HEK293 (cell line): ENCODE data around the gene CMTM8.

ENCODE experiments used
- CTCF ChIA-PET: fragments of 350-600 bp; formaldehyde crosslinking; extraction: SDS; loops from one replicate; lab custom pipeline; 2021; ENCODE audit warnings: antibody characterized with exemption; lab: Yijun Ruan, JAX
- POLR2A ChIA-PET: fragments of 300-600 bp; formaldehyde crosslinking; extraction: SDS; loops from one replicate; lab custom pipeline; 2020; ENCODE audit warnings: antibody characterized with exemption, inconsistent platforms; lab: Yijun Ruan, JAX
- H3K27ac ChIP-seq: fragments of 200-500 bp; sonication (Bioruptor generic); 2 replicates; pipeline ENCODE4 v1.5.1; 2014; ENCODE audit warnings: low read depth, low read length, control low read depth, inconsistent platforms; ENCODE audit errors: extremely low read depth
- H3K36me3 ChIP-seq, 2 experiments: fragments of 200-500 bp in 1 of 2; sonication (Bioruptor generic) in 1 of 2; 1 replicate in 1 of 2; 2 replicates in 1 of 2; pipeline ENCODE4 v1.5.1; 2014 to 2017; ENCODE audit warnings: inconsistent platforms in 2 of 2, low read length in 2 of 2; ENCODE audit not compliant: control insufficient read depth in 2 of 2, insufficient read depth in 1 of 2
- H3K4me1 ChIP-seq: fragments of 200-500 bp; sonication (Bioruptor generic); 2 replicates; pipeline ENCODE4 v1.5.1; 2014; ENCODE audit warnings: mild to moderate bottlenecking, low read length, inconsistent platforms; ENCODE audit not compliant: control insufficient read depth, insufficient read depth
- H3K4me3 ChIP-seq: 2 replicates; pipeline ENCODE4 v1.5.1; 2011; ENCODE audit warnings: low read depth, mild to moderate bottlenecking, control low read depth, low read length, moderate library complexity
- H3K9me3 ChIP-seq: fragments of 200-500 bp; sonication (Bioruptor generic); 2 replicates; pipeline ENCODE4 v1.5.1; 2014; ENCODE audit warnings: low read depth, low read length, inconsistent platforms; ENCODE audit not compliant: control insufficient read depth, insufficient read depth
- GLI2 ChIP-seq: fragments of 450-650 bp; formaldehyde crosslinking; IDR thresholded peaks from 2 replicates; pipeline ENCODE4; 2017; ENCODE audit warnings: missing biosample characterization, missing genetic modification characterization, low read depth, borderline replicate concordance
- GLIS1 ChIP-seq: fragments of 450-650 bp; formaldehyde crosslinking; IDR thresholded peaks from 2 replicates; pipeline ENCODE4 v1.5.1; 2016; ENCODE audit warnings: missing biosample characterization, missing genetic modification characterization
- HOXD13 ChIP-seq: sonication (generic); formaldehyde crosslinking; IDR thresholded peaks from 2 replicates; pipeline ENCODE4 v1.8.0; 2022; ENCODE audit warnings: missing genetic modification reagents, borderline replicate concordance
- KLF1 ChIP-seq: fragments of 450-650 bp; formaldehyde crosslinking; IDR thresholded peaks from 2 replicates; pipeline ENCODE4 v1.5.1; 2016; ENCODE audit warnings: missing biosample characterization, missing genetic modification characterization
- MYNN ChIP-seq: fragments of 450-650 bp; formaldehyde crosslinking; IDR thresholded peaks from 2 replicates; pipeline ENCODE4 v1.5.1; 2016; ENCODE audit warnings: missing biosample characterization, missing genetic modification characterization, borderline replicate concordance
- SP3 ChIP-seq: fragments of 450-650 bp; formaldehyde crosslinking; IDR thresholded peaks from 2 replicates; pipeline ENCODE4 v1.5.1; 2016; ENCODE audit warnings: missing biosample characterization, missing genetic modification characterization
- TRIM28 ChIP-seq: IDR thresholded peaks from 2 replicates; pipeline ENCODE4 v1.6.1; 2011; ENCODE audit warnings: low read length, control low read depth, borderline replicate concordance
- ZEB2 ChIP-seq: fragments of 450-650 bp; formaldehyde crosslinking; IDR thresholded peaks from 2 replicates; pipeline ENCODE4 v1.5.1; 2016; ENCODE audit warnings: missing biosample characterization, missing genetic modification characterization
- ZFP69B ChIP-seq: fragments of 450-650 bp; formaldehyde crosslinking; IDR thresholded peaks from 2 replicates; pipeline ENCODE4 v1.5.1; 2016; ENCODE audit warnings: missing biosample characterization, missing genetic modification characterization
- ZNF133 ChIP-seq: fragments of 450-650 bp; formaldehyde crosslinking; IDR thresholded peaks from 2 replicates; pipeline ENCODE4 v1.5.1; 2016; ENCODE audit warnings: missing biosample characterization, missing genetic modification characterization
- ZNF155 ChIP-seq: fragments of 450-650 bp; formaldehyde crosslinking; IDR thresholded peaks from 2 replicates; pipeline ENCODE4 v1.5.1; 2016; ENCODE audit warnings: missing biosample characterization, missing genetic modification characterization
- ZNF157 ChIP-seq: fragments of 450-650 bp; formaldehyde crosslinking; IDR thresholded peaks from 2 replicates; pipeline ENCODE4 v1.5.1; 2016; ENCODE audit warnings: missing biosample characterization, missing genetic modification characterization
- ZNF175 ChIP-seq: fragments of 450-650 bp; formaldehyde crosslinking; IDR thresholded peaks from 2 replicates; pipeline ENCODE4 v1.5.1; 2016; ENCODE audit warnings: missing biosample characterization, missing genetic modification characterization
- ZNF221 ChIP-seq: fragments of 450-650 bp; formaldehyde crosslinking; IDR thresholded peaks from 2 replicates; pipeline ENCODE4 v1.5.1; 2017; ENCODE audit warnings: missing biosample characterization, missing genetic modification characterization, borderline replicate concordance
- ZNF292 ChIP-seq: fragments of 450-650 bp; formaldehyde crosslinking; IDR thresholded peaks from 2 replicates; pipeline ENCODE4 v1.5.1; 2016; ENCODE audit warnings: low read depth, missing biosample characterization, missing genetic modification characterization, borderline replicate concordance
- ZNF366 ChIP-seq: fragments of 450-650 bp; formaldehyde crosslinking; conservative IDR thresholded peaks from 2 replicates; pipeline ENCODE4 v1.5.1; 2016; ENCODE audit warnings: missing biosample characterization, missing genetic modification characterization
- ZNF530 ChIP-seq: fragments of 450-650 bp; formaldehyde crosslinking; IDR thresholded peaks from 2 replicates; pipeline ENCODE4 v1.5.1; 2016; ENCODE audit warnings: low read depth, missing biosample characterization, missing genetic modification characterization
- ZNF658 ChIP-seq: fragments of 450-650 bp; formaldehyde crosslinking; IDR thresholded peaks from 2 replicates; pipeline ENCODE4; 2016; ENCODE audit warnings: missing biosample characterization, missing genetic modification characterization
- TF ChIP-seq, protein P1 (sequence below): fragments of 450-650 bp; formaldehyde crosslinking; IDR thresholded peaks from 2 replicates; pipeline ENCODE4 v1.5.1; 2016; ENCODE audit warnings: missing biosample characterization, missing genetic modification characterization
- TF ChIP-seq, protein P2 (sequence below): fragments of 450-650 bp; formaldehyde crosslinking; IDR thresholded peaks from 2 replicates; pipeline ENCODE4 v1.5.1; 2016; ENCODE audit warnings: missing biosample characterization, missing genetic modification characterization
- TF ChIP-seq, protein P3 (sequence below): fragments of 450-650 bp; formaldehyde crosslinking; IDR thresholded peaks from 2 replicates; pipeline ENCODE4 v1.5.1; 2017; ENCODE audit warnings: missing biosample characterization, missing genetic modification characterization
- TF ChIP-seq, protein P4 (sequence below): fragments of 450-650 bp; formaldehyde crosslinking; IDR thresholded peaks from 2 replicates; pipeline ENCODE4 v1.5.1; 2016; ENCODE audit warnings: missing biosample characterization, missing genetic modification characterization, low read depth

The CMTM8 gene

DNA sequence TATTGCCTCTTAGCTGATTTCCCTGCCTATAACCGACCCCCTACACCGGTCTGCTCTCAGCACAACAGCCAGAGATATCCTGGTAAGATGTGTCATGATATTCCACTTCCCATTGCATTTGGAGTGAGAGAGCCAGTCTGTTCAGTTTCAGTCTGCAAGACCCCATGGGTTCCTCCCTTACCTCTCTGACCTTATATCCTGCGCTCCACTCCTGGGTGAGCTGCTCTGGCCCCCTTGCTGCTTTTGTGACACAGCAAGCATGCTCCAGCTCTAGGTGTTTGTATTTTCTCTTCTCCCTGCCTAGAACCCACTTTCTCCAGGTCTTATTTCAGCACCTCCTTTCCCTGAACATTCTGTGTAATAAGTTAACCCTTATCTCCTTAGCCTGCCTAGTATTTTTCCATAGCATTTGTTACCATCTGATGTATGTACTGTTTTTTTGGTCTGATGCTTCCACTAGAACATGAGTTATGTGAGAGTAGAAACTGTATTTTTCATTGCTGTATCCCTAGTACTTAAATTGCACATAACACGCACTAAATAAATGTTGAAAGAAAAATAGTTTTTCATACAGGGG, 44.2 kb downstream of the CMTM8 start:
- H3K36me3 ChIP-seq = no peaks in the 10 kb centered on the region
- POLR2A ChIA-PET = no interaction called here
- CTCF ChIA-PET = no interaction called here
- H3K4me3 ChIP-seq = no peak overlapping the region
- no peaks in the 10 kb centered on the region for H3K9me3 ChIP-seq
- TF ChIP-seq ZNF366 (tag by site-specific recombination) (no peak), ZEB2 (tag by site-specific recombination) (no peak), ZNF157 (tag by site-specific recombination) (no peak), MYNN (tag by site-specific recombination) (no peak), GLI2 (tag by site-specific recombination) (no peak), ZNF658 (no peak), ZNF221 (no peak)
- TF ChIP-seq, protein P1, sequence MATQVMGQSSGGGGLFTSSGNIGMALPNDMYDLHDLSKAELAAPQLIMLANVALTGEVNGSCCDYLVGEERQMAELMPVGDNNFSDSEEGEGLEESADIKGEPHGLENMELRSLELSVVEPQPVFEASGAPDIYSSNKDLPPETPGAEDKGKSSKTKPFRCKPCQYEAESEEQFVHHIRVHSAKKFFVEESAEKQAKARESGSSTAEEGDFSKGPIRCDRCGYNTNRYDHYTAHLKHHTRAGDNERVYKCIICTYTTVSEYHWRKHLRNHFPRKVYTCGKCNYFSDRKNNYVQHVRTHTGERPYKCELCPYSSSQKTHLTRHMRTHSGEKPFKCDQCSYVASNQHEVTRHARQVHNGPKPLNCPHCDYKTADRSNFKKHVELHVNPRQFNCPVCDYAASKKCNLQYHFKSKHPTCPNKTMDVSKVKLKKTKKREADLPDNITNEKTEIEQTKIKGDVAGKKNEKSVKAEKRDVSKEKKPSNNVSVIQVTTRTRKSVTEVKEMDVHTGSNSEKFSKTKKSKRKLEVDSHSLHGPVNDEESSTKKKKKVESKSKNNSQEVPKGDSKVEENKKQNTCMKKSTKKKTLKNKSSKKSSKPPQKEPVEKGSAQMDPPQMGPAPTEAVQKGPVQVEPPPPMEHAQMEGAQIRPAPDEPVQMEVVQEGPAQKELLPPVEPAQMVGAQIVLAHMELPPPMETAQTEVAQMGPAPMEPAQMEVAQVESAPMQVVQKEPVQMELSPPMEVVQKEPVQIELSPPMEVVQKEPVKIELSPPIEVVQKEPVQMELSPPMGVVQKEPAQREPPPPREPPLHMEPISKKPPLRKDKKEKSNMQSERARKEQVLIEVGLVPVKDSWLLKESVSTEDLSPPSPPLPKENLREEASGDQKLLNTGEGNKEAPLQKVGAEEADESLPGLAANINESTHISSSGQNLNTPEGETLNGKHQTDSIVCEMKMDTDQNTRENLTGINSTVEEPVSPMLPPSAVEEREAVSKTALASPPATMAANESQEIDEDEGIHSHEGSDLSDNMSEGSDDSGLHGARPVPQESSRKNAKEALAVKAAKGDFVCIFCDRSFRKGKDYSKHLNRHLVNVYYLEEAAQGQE (tag by site-specific recombination) = no peak
- H3K4me1 ChIP-seq = no peaks in the 10 kb centered on the region
- no peak overlapping the region for H3K27ac ChIP-seq

DNA sequence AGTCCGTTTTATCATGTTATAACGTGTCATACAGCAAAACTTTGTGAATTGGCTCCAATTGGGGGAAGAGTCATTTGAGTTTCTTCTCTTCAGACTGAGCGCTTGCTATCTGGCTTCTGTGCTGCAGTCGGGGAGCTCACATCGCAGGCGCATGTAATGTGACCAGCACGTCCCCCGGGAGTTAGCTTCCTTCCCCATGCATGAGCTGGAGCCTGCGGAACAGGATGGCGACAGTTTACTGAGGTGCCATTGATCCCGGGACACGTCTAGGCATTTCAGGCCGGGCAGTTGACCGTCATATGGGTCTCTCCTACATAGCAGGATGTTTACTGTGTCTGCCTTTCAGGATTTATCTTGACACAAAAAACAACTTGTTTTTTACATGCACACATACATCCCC, 44.8 kb downstream of the CMTM8 start:
- CTCF ChIA-PET = no interaction called here
- no peak overlapping the region for H3K4me3 ChIP-seq
- H3K4me1 ChIP-seq = no peaks in the 10 kb centered on the region
- TF ChIP-seq, protein P2, sequence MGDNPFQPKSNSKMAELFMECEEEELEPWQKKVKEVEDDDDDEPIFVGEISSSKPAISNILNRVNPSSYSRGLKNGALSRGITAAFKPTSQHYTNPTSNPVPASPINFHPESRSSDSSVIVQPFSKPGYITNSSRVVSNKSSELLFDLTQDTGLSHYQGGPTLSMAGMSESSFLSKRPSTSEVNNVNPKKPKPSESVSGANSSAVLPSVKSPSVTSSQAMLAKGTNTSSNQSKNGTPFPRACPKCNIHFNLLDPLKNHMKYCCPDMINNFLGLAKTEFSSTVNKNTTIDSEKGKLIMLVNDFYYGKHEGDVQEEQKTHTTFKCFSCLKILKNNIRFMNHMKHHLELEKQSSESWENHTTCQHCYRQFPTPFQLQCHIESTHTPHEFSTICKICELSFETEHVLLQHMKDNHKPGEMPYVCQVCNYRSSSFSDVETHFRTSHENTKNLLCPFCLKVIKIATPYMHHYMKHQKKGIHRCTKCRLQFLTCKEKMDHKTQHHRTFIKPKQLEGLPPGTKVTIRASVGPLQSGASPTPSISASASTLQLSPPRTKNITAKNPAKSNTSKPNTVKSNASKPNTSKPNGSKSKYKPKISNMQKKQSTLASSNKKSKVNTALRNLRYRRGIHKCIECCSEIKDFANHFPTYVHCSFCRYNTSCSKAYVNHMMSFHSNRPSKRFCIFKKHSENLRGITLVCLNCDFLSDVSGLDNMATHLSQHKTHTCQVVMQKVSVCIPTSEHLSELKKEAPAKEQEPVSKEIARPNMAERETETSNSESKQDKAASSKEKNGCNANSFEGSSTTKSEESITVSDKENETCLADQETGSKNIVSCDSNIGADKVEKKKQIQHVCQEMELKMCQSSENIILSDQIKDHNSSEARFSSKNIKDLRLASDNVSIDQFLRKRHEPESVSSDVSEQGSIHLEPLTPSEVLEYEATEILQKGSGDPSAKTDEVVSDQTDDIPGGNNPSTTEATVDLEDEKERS = no peak
- no peak for TF ChIP-seq ZNF292 (tag by site-specific recombination)
- TF ChIP-seq ZNF530 = no peak
- no peak for TF ChIP-seq SP3 (tag by site-specific recombination)
- no peak for TF ChIP-seq ZNF175 (tag by site-specific recombination)
- TF ChIP-seq, protein P3, sequence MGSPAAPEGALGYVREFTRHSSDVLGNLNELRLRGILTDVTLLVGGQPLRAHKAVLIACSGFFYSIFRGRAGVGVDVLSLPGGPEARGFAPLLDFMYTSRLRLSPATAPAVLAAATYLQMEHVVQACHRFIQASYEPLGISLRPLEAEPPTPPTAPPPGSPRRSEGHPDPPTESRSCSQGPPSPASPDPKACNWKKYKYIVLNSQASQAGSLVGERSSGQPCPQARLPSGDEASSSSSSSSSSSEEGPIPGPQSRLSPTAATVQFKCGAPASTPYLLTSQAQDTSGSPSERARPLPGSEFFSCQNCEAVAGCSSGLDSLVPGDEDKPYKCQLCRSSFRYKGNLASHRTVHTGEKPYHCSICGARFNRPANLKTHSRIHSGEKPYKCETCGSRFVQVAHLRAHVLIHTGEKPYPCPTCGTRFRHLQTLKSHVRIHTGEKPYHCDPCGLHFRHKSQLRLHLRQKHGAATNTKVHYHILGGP (tag by site-specific recombination) = no peak
- TF ChIP-seq, protein P4, sequence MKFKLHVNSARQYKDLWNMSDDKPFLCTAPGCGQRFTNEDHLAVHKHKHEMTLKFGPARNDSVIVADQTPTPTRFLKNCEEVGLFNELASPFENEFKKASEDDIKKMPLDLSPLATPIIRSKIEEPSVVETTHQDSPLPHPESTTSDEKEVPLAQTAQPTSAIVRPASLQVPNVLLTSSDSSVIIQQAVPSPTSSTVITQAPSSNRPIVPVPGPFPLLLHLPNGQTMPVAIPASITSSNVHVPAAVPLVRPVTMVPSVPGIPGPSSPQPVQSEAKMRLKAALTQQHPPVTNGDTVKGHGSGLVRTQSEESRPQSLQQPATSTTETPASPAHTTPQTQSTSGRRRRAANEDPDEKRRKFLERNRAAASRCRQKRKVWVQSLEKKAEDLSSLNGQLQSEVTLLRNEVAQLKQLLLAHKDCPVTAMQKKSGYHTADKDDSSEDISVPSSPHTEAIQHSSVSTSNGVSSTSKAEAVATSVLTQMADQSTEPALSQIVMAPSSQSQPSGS (tag by site-specific recombination) = no peak
- no peak for TF ChIP-seq GLIS1 (tag by site-specific recombination)
- no peak for TF ChIP-seq ZFP69B (tag by site-specific recombination)
- no peak for TF ChIP-seq TRIM28
- no peak for TF ChIP-seq ZNF133 (tag by site-specific recombination)
- TF ChIP-seq ZNF155 (tag by site-specific recombination) = no peak
- TF ChIP-seq KLF1 = no peak
- no peak for TF ChIP-seq HOXD13 (CRISPR knock-in tag)
- TF ChIP-seq ZNF221 = no peak
- no peaks in the 10 kb centered on the region for H3K9me3 ChIP-seq
- POLR2A ChIA-PET = no interaction called here
- H3K27ac ChIP-seq = no peak overlapping the region
- H3K36me3 ChIP-seq = no peaks in the 10 kb centered on the region
